Loucy (cell line): ENCODE measurements around the gene PPIL6.

Experiments
- H2AFZ ChIP-seq: fragments of 200-600 bp; sonication (generic); 2 replicates; pipeline ENCODE4 v1.6.0; 2016; ENCODE audit warnings: antibody characterized with exemption, mild to moderate bottlenecking, low read length, moderate library complexity
- H3F3A ChIP-seq: fragments of 200-600 bp; 2 replicates; pipeline ENCODE4 v1.6.0; 2016; ENCODE audit warnings: antibody characterized with exemption, low read depth, mild to moderate bottlenecking
- H3K27me3 ChIP-seq: fragments of 200-600 bp; sonication (generic); 2 replicates; pipeline ENCODE4 v1.6.1; 2014; ENCODE audit warnings: low read length, mild to moderate bottlenecking; ENCODE audit not compliant: insufficient read depth, poor library complexity, severe bottlenecking
- H3K36me3 ChIP-seq: fragments of 200-600 bp; sonication (generic); 2 replicates; pipeline ENCODE4 v1.6.1; 2016; ENCODE audit warnings: low read length; ENCODE audit not compliant: insufficient read depth
- H3K4me1 ChIP-seq: fragments of 200-600 bp; sonication (generic); 2 replicates; pipeline ENCODE4 v1.5.1; 2014; ENCODE audit warnings: low read length, mild to moderate bottlenecking; ENCODE audit not compliant: insufficient read depth, poor library complexity, severe bottlenecking
- H3K4me2 ChIP-seq: fragments of 200-600 bp; sonication (generic); 2 replicates; pipeline ENCODE4 v1.6.0; 2014; ENCODE audit warnings: antibody characterized with exemption, low read length, low read depth, mild to moderate bottlenecking; ENCODE audit not compliant: poor library complexity, severe bottlenecking
- H3K4me3 ChIP-seq: fragments of 200-600 bp; sonication (generic); 2 replicates; pipeline ENCODE4 v1.5.1; 2014; ENCODE audit warnings: low read length, mild to moderate bottlenecking, mixed read lengths; ENCODE audit not compliant: poor library complexity, severe bottlenecking
- H3K79me2 ChIP-seq: fragments of 200-600 bp; sonication (generic); 2 replicates; pipeline ENCODE4 v1.6.1; 2014; ENCODE audit warnings: low read length; ENCODE audit not compliant: insufficient read depth
- H3K9ac ChIP-seq: fragments of 200-600 bp; sonication (generic); 2 replicates; pipeline ENCODE4 v1.6.0; 2014; ENCODE audit warnings: mild to moderate bottlenecking, low read depth, low read length, moderate library complexity; ENCODE audit not compliant: poor library complexity, severe bottlenecking
- H3K9me2 ChIP-seq: fragments of 200-600 bp; sonication (generic); replicated peaks from 2 replicates; pipeline ENCODE4 v1.6.1; 2016; ENCODE audit warnings: low read depth, low read length, mixed read lengths
- H3K9me3 ChIP-seq: fragments of 200-600 bp; sonication (generic); 2 replicates; pipeline ENCODE4 v1.6.1; 2014; ENCODE audit warnings: mild to moderate bottlenecking, antibody characterized with exemption, low read length, low read depth; ENCODE audit not compliant: insufficient read depth
- H4K20me1 ChIP-seq: fragments of 200-600 bp; sonication (generic); 2 replicates; pipeline ENCODE4 v1.6.0; 2014; ENCODE audit warnings: antibody characterized with exemption, low read length, mild to moderate bottlenecking; ENCODE audit not compliant: insufficient read depth, poor library complexity, severe bottlenecking
- CTCF ChIP-seq: fragments of 200-600 bp; sonication (generic); conservative IDR thresholded peaks from 2 replicates; pipeline ENCODE4 v1.5.1; 2014; ENCODE audit warnings: mild to moderate bottlenecking, antibody characterized with exemption, low read length
- EZH2phosphoT487 ChIP-seq: fragments of 200-600 bp; IDR thresholded peaks from 2 replicates; pipeline ENCODE4 v1.6.1; 2018; ENCODE audit warnings: antibody characterized with exemption, mild to moderate bottlenecking, moderate library complexity, borderline replicate concordance

The PPIL6 gene

DNA sequence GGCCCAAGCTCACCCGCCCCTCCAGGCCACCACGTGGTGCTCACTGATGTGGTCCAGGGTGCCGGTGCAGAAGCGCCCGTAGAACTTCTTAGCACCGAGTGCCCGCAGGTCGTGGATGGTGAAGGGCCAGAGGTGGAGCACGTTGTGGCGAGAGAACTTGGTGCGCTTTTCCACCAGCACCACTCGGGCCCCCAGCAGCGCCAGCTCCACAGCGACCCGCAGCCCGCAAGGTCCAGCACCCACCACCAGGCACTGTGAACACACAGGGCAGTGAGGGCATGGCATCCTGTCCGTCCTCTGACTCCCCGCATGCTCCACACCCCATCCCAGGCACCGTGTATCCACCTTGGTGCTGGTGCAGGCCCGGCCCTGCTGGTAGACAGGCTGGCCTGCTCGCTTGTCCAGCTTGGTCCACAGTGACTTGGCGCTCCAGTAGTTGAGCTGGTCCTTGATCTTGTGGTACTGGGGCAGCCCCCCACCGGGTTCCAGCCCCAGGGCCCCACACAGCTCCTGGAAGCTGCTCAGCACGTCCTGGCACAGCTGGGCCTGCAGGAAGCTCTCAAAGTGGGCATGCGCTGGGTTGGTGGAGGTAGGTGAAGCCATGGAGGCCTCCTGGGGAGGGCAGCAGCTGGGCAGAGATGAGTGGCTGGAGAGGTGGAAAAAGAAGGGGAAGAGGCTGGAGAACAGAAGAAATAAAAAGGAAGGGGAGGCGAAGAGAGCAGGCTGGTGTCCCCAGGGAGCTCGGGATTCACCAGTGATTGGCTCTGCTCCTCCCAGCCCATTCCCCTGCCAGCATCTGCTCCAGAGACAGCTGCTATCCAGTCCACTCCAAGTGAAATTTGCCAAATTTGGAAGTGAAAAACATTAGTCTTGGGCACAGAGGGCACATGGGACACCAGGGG lies 13.4 kb upstream of the PPIL6 start:
- no peaks in the 10 kb centered on the region for H3K9me2 ChIP-seq
- peak overlapping the region; percentile 97 for H3K9ac ChIP-seq
- no peak overlapping the region for H2AFZ ChIP-seq
- peaks cover 6% of the 10 kb centered on the region for H4K20me1 ChIP-seq
- peaks cover 49% of the 10 kb centered on the region for H3K79me2 ChIP-seq
- peaks cover 12% of the 10 kb centered on the region; the same call in 1 of the 2 replicates for H3F3A ChIP-seq
- no peaks in the 10 kb centered on the region for H3K9me3 ChIP-seq
- peaks cover 13% of the 10 kb centered on the region; the same call in 1 of the 2 replicates for H3K36me3 ChIP-seq
- H3K27me3 ChIP-seq, result no peaks in the 10 kb centered on the region
- peak overlapping the region; percentile 99 for H3K4me2 ChIP-seq
- TF ChIP-seq CTCF, result no peak
- TF ChIP-seq EZH2phosphoT487, result no peak
- H3K4me1 ChIP-seq, result peaks cover 70% of the 10 kb centered on the region
- peak overlapping the region; percentile 89 for H3K4me3 ChIP-seq

DNA sequence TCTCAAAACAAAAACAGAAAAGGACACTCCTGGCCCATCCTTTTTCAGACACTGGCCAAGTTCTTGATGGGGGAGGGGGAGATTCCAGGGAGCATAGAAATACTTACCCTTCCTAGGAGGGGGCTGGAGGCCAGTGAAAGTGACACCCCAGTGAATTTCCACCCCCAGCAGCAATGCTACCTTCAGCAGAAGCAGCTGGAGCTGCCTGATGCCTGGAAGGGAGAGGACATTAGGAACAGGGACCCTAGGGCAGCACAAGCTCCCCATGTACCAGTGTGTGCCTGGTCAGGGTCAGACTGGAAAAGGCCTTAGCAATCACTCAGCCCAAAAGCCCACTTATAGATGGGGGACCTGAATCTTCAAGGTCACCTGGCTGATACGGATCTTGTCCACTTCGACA lies 12.7 kb upstream of the PPIL6 start:
- Histone ChIP-seq H3K9me2 (no peaks in the 10 kb centered on the region), H3K27me3 (no peaks in the 10 kb centered on the region), H3K4me1 (peaks cover 71% of the 10 kb centered on the region), H3K36me3 (peaks cover 13% of the 10 kb centered on the region; the same call in 1 of the 2 replicates), H2AFZ (no peak overlapping the region), H3K9ac (peak overlapping the region; percentile 97), H3K9me3 (no peaks in the 10 kb centered on the region), H4K20me1 (peaks cover 6% of the 10 kb centered on the region), H3F3A (peaks cover 12% of the 10 kb centered on the region; the same call in 1 of the 2 replicates), H3K4me2 (peak overlapping the region; percentile 99), H3K79me2 (peaks cover 54% of the 10 kb centered on the region), H3K4me3 (peak overlapping the region; percentile 89)
- TF ChIP-seq EZH2phosphoT487 (no peak), CTCF (no peak)

DNA sequence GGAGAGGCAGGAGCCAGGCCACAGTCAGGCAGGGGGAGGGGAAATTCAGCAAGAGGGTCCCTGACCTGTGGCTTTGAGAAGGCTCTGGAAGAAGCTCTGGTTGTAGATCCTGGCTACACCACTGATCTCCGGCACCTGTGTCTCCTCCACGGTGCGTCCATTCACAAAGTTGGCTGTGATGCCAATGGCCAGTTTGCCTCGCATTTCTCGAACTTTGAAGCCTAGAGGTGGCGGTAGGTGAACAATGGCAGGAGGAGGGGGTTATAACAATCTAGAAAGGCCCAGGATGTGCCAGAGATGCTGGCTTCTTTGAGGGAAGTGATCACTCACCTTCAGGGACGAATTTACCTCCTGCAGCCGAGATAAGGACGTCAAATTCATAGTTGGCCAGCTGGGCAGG lies 11.8 kb upstream of the PPIL6 start:
- H3K9me2 ChIP-seq, result no peaks in the 10 kb centered on the region
- no peak overlapping the region for H2AFZ ChIP-seq
- no peak overlapping the region for H3K4me3 ChIP-seq
- peaks cover 67% of the 10 kb centered on the region for H3K4me1 ChIP-seq
- H3K79me2 ChIP-seq, result peaks cover 57% of the 10 kb centered on the region
- H3K9me3 ChIP-seq, result no peaks in the 10 kb centered on the region
- no peaks in the 10 kb centered on the region for H3K27me3 ChIP-seq
- peaks cover 7% of the 10 kb centered on the region; the same call in 1 of the 2 replicates for H3F3A ChIP-seq
- H3K36me3 ChIP-seq, result peaks cover 14% of the 10 kb centered on the region; the same call in 1 of the 2 replicates
- TF ChIP-seq CTCF, result no peak
- no peak for TF ChIP-seq EZH2phosphoT487
- peaks cover 8% of the 10 kb centered on the region for H4K20me1 ChIP-seq
- peak overlapping the region; percentile 99 for H3K4me2 ChIP-seq
- peak overlapping the region; percentile 29 for H3K9ac ChIP-seq
